C4-2B (cell line): ENCODE measurements around the gene SMOC1.

Experiments used
- H3K27ac ChIP-seq: fragments of 450-650 bp; 2 replicates; pipeline ENCODE4 v1.5.1; 2017
- ZFX ChIP-seq: fragments of 450-650 bp; IDR thresholded peaks from 2 replicates; pipeline ENCODE4 v1.6.1; 2017
- TF ChIP-seq, protein P1 (sequence below): fragments of 450-650 bp; conservative IDR thresholded peaks from 2 replicates; pipeline ENCODE4 v1.5.1; 2017; ENCODE audit warnings: mild to moderate bottlenecking

Gene SMOC1

DNA sequence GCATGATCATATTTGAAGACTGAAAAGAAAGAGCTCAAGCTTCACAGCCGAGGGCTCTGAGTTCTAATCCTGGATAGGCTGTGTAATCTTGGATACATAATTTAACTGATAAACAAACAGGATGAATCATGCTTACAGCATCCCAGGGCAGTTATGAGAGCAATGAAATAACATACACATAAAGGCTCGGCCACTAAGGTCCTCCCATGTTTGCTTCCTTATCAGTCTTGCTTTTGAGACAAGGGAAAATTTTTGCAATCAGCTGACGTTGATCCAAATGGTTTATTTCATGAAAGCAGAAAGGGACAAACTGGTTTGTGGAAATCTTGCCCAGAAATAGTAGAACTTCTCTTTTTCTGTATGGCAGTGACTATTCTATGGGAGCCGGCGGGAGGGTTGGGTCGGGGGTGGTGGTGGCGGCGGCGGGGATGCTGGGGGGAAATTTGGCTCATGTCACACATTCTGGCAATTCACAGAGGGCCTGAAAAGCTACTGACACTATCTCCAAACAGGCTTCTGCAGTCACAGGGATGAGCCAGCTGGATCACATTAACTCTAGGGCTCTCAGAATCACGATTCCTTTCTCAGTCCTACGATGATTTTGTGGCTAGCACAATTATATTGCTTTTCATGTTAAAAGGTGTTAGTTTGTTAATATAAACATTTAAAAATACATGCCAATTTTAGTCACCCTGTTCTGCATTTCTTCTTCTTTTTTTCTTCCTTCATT, 185.1 kb downstream of the SMOC1 start:
- H3K27ac ChIP-seq, result no peak overlapping the region
- no peak for TF ChIP-seq ZFX
- TF ChIP-seq, protein P1, sequence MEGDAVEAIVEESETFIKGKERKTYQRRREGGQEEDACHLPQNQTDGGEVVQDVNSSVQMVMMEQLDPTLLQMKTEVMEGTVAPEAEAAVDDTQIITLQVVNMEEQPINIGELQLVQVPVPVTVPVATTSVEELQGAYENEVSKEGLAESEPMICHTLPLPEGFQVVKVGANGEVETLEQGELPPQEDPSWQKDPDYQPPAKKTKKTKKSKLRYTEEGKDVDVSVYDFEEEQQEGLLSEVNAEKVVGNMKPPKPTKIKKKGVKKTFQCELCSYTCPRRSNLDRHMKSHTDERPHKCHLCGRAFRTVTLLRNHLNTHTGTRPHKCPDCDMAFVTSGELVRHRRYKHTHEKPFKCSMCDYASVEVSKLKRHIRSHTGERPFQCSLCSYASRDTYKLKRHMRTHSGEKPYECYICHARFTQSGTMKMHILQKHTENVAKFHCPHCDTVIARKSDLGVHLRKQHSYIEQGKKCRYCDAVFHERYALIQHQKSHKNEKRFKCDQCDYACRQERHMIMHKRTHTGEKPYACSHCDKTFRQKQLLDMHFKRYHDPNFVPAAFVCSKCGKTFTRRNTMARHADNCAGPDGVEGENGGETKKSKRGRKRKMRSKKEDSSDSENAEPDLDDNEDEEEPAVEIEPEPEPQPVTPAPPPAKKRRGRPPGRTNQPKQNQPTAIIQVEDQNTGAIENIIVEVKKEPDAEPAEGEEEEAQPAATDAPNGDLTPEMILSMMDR, result no peak

DNA sequence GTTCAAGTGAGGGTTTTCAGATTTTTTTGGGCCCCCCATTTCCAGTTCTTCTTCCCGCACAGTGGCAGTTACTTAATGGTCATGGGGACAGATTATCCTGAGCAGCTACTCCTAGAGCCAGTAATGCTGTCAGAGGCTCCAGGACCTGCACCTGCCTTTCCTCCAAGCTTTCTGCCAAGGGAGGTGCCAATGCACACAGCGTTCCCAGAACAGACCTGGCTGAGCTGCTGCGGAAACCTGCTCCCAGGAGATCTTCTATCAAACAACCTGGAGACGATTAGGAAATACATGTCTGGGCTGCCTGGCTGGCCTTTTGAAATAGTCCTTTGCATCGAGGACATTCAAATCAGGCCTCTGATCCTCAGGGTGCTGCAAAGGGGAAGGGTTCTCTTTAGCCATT, 188.6 kb downstream of the SMOC1 start:
- TF ChIP-seq ZFX, result no peak
- TF ChIP-seq, protein P1, result no peak
- no peak overlapping the region for H3K27ac ChIP-seq

DNA sequence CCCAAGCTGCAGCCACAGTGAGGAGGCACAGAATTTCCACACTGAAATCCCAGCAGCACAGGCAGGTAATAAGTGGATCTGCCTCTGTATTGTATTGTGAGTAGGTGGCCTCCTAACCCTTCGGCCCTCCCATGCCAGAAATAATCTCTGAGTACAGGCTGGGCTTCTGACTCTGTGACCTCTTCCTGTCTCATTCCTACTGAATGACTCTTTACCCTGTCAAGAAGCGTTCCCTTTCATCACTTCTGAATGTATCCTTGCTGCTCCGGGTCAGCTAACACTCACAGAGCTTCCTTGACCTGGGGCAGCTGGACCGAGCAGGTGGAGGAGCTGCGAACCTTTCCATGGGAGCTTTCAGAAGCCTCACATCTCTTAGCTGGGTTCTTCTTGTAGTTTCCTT, 190.0 kb downstream of the SMOC1 start:
- no peak for TF ChIP-seq ZFX
- TF ChIP-seq, protein P1, result no peak
- no peak overlapping the region for H3K27ac ChIP-seq

DNA sequence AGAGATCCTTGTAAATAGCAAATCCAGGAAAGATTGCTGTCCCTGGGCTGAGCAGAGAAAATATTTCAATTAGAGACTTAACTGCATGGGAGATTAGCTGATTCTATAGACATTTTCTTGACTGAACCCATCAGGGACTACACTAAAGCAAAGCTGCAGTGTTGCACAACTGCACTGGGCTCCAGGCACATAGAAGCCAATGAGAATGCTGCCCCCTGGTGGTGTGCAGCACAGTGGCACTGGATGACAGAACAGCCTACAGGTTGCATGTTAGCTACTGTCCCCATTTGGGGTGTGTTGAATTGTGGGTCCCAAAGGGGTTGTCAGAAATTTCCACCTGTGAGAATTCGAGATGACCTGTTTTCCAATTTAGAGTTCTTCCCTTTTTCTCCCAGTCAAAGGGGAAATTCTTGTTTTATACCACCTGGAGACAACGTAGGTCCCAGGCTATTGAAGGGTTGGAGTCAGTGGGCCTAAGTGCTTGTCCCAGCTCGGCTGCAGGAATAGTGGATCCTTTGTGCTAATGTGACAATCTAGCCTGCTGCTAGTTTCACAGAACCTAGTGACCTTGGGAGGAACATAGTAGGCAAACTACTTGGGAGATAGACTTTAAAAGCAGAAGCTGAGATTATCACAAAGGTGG, 194.8 kb downstream of the SMOC1 start:
- no peak overlapping the region for H3K27ac ChIP-seq
- TF ChIP-seq, protein P1, result peak; percentile 94
- no peak for TF ChIP-seq ZFX

DNA sequence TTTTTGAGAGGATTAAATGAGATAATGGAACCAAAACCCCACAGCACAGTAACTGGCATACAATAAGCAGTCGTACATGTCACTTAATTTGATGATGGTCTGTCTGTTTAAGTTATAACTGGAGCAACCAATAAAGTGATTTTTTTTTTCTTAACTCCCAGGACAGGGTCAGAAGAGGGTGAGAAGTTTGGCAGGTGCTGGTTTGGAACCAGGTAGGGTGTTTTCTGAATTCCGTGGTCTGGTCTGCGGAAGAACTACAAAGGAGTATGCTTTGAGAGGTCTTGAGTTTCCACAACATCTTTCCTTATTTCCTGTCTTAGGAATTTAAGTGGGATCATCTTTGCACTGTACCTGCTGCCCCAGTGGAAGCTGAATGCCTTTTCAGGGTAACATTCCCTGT, 197.8 kb downstream of the SMOC1 start:
- no peak overlapping the region for H3K27ac ChIP-seq
- TF ChIP-seq, protein P1, result no peak
- no peak for TF ChIP-seq ZFX

DNA sequence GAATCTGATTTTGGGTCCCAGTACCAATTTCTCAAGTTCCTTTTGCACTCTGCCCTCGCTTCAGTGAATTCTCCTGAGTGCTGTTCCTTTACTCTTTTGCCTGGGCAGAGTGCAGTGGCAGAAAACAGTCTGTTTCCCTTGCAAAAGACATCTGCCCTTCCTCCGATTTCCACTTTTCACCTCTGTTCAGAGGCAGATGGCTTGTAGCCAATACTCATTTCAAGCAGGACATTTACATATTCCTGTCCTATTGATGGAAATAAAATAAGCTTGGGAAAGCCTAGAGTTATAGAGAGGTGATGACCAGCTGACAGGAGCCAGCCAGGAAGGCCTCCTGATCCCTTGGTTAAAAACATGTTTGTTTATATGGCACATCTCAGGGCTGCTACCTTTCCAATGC, 198.5 kb downstream of the SMOC1 start:
- TF ChIP-seq, protein P1, result no peak
- TF ChIP-seq ZFX, result no peak
- H3K27ac ChIP-seq, result no peak overlapping the region

DNA sequence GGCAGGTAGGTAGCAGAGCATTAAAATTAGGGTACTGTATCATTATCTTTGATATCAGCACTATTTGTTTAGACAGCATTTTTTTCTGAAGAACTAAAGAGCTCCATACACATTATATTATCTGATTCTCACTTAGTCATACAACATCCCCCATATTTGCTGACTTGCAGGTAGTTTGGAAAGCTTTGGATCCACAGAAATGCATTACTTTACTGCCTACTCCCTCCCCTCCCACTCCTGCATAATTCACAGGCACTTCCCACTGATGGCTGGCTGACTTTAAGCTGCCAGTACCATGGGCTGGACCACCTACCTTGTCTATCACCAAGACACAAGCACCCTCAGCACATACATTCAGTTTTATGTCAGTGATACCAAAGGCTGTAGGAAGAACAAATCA, 199.1 kb downstream of the SMOC1 start:
- no peak overlapping the region for H3K27ac ChIP-seq
- TF ChIP-seq, protein P1, result no peak
- TF ChIP-seq ZFX, result no peak
